HG03460 (cell line): ENCODE results near the gene GTPBP6.
"Not testable (repeated sequence)": the region's sequence is repeated elsewhere in the genome, so short reads cannot be mapped to it uniquely, and the experiment has no call there.

Source experiments
- ATAC-seq: cut with Tn5 transposase; IDR thresholded peaks from one replicate; pipeline ENCODE4 v1.9.1; 2021; ENCODE audit not compliant: unreplicated experiment

GTPBP6 gene

GRCh38 chrX:292900-293897 lies 25.4 kb downstream of the GTPBP6 start:
- ATAC-seq: no peak

- ATAC-seq: no peak
These were observed 27.1 kb downstream of the GTPBP6 start for GRCh38 chrX:291411-291901.

GRCh38 chrX:290476-291166 lies 28.0 kb downstream of the GTPBP6 start:
- ATAC-seq: no peak

- no peak for ATAC-seq
These were observed 30.0 kb downstream of the GTPBP6 start for GRCh38 chrX:288561-288991.

GRCh38 chrX:287670-288069 lies 30.9 kb downstream of the GTPBP6 start:
- no peak for ATAC-seq

- ATAC-seq: no peak
These were observed 33.4 kb downstream of the GTPBP6 start for GRCh38 chrX:285076-285677.

- ATAC-seq: peak; percentile 99
These were observed 35.3 kb downstream of the GTPBP6 start for GRCh38 chrX:283115-283845.

- not testable (repeated sequence) for ATAC-seq
These were observed 36.5 kb downstream of the GTPBP6 start for GRCh38 chrX:282000-282681.

- no peak for ATAC-seq
These were observed 37.2 kb downstream of the GTPBP6 start, which contains the start of gene PLCXD1 for GRCh38 chrX:281166-281999. Gene PLCXD1, plus strand, starts transcription at chrX:281381. Its CDS starts 2,807 bp downstream, at chrX:284188.

- ATAC-seq: not testable (repeated sequence)
These were observed 37.9 kb downstream of the GTPBP6 start for GRCh38 chrX:280722-281121.

- ATAC-seq: not testable (repeated sequence)
These were observed 38.6 kb downstream of the GTPBP6 start for GRCh38 chrX:279757-280604.

- peak; percentile 43 for ATAC-seq
These were observed 41.9 kb downstream of the GTPBP6 start for GRCh38 chrX:276581-277201.

GRCh38 chrX:275967-276580 lies 42.5 kb downstream of the GTPBP6 start:
- ATAC-seq: peak; percentile 83

GRCh38 chrX:275476-275966 lies 43.1 kb downstream of the GTPBP6 start:
- peak; percentile 13 for ATAC-seq

GRCh38 chrX:274904-275475 lies 43.6 kb downstream of the GTPBP6 start:
- no peak for ATAC-seq

GRCh38 chrX:270848-271367 lies 47.7 kb downstream of the GTPBP6 start:
- no peak for ATAC-seq
